Measurements from ENCODE around the gene APBB1IP. TPM values are rescaled to one million over a fixed set of nuclear protein-coding genes. Genes with fewer than 3 reads are reported as not detected.

Gene APBB1IP
- total and polyA plus RNA-seq, 12 donors, result 0.81 to 11.9 (median 1.7) TPM

DNA sequence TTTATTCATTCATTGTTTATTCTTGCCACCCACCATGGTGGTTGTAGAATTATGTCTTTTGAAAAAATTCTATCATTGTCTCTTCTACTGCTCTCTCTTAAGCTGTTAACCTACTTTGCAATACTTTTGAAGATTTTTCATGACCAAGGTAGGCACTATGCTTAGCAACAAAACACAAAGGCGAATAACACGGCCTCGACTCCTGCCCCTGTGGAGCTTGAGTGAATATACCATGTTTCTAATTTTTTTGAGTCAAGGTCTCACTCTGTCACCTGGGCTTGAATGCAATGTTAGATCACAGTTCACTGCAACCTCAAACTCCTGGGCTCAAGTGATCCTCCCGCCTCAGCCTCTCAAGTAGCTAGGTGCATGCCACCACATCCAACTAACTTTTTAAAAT, 39.4 kb downstream of the APBB1IP start:
- WGBS, 2 donors, result 93 to 95% methylated on average over 4 of the region's 4 CpGs

GRCh38 chr10:26478061-26478460, 39.9 kb downstream of the APBB1IP start:
- Histone ChIP-seq H3K4me1 (peaks cover 0 to 82% (median 0%) of the 10 kb centered on the region in 9 donors), H3K27me3 (no peaks in the 10 kb centered on the region), H3K36me3 (peaks cover 0 to 6% (median 0%) of the 10 kb centered on the region in 9 donors), H3K4me3 (no peak overlapping the region), H3K27ac (peak overlapping the region in 1 of 10 donors; percentile 13), H3K9me3 (no peaks in the 10 kb centered on the region)
- no peak for TF ChIP-seq CTCF (IDR thresholded peaks at IDR 0.05)
- no peak for DNase-seq
- ATAC-seq, result no peak
- intact Hi-C loops (cut with DNase I), result no loop called here
- WGBS, 2 donors, result 78 to 86% methylated on average over 10 of the region's 10 CpGs

More for the DNA sequence above, 39.4 kb downstream of the APBB1IP start:
- TF ChIP-seq CTCF (IDR thresholded peaks at IDR 0.05), result no peak
- DNase-seq (no peak), ATAC-seq (no peak)
- H3K9me3 ChIP-seq, result no peaks in the 10 kb centered on the region
- H3K27ac ChIP-seq, result no peak overlapping the region
- no peaks in the 10 kb centered on the region for H3K27me3 ChIP-seq
- H3K4me1 ChIP-seq, result peaks cover 0 to 79% (median 0%) of the 10 kb centered on the region in 9 donors
- intact Hi-C loops (cut with DNase I), result no loop called here
- H3K36me3 ChIP-seq, result peaks cover 0 to 6% (median 0%) of the 10 kb centered on the region in 9 donors
- H3K4me3 ChIP-seq, result no peak overlapping the region

- TF ChIP-seq CTCF (IDR thresholded peaks at IDR 0.05), result no peak
- peaks cover 0 to 82% (median under 1%) of the 10 kb centered on the region in 9 donors for H3K4me1 ChIP-seq
- H3K4me3 ChIP-seq, result no peak overlapping the region
- peak in 1 of 8 donors; percentile 56 for ATAC-seq
- H3K9me3 ChIP-seq, result no peaks in the 10 kb centered on the region
- peak overlapping the region in 1 of 10 donors; percentile 80 for H3K27ac ChIP-seq
- no peaks in the 10 kb centered on the region for H3K27me3 ChIP-seq
- intact Hi-C loops (cut with DNase I), result no loop called here
- H3K36me3 ChIP-seq, result peaks cover 0 to 6% (median 0%) of the 10 kb centered on the region in 9 donors
- WGBS, 2 donors, result 79 to 84% methylated on average over 6 of the region's 6 CpGs
- no peak for DNase-seq
Measured at GRCh38 chr10:26479766-26480492, 41.8 kb downstream of the APBB1IP start.

DNA sequence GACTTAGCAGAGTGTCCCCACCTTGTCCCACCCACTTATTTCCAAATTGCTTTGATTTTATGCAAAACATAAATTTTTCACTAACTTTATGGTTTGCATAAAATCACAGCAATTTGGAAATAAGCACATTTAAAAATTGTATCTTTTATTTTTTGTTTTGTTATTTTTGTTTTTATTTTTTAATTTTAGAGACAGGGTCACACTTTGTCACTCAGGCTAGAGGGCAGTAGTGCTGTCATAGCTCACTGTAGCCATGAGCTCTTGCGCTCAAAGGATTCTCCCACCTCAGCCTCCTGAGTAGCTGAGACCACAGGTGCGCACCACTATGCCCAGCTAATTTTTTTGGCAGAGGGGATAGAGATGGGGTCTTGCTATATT, 43.2 kb downstream of the APBB1IP start:
- H3K27ac ChIP-seq, result peak overlapping the region in 1 of 10 donors; percentile 80
- DNase-seq (no peak), ATAC-seq (no peak)
- H3K36me3 ChIP-seq, result peaks cover 0 to 6% (median 0%) of the 10 kb centered on the region in 9 donors
- no peak for TF ChIP-seq CTCF (IDR thresholded peaks at IDR 0.05)
- H3K27me3 ChIP-seq, result no peaks in the 10 kb centered on the region
- H3K4me3 ChIP-seq, result no peak overlapping the region
- intact Hi-C loops (cut with DNase I), result no loop called here
- no peaks in the 10 kb centered on the region for H3K9me3 ChIP-seq
- 95 to 100% methylated on average over 2 of the region's 2 CpGs for WGBS, 2 donors
- H3K4me1 ChIP-seq, result peaks cover 0 to 83% (median 7%) of the 10 kb centered on the region in 9 donors
